H9 (cell line): ENCODE data around the gene ARMS2. TPM values are rescaled to one million over a fixed set of nuclear protein-coding genes. Genes with fewer than 3 reads are reported as not detected.

Source experiments
- DNase-seq: peaks from one replicate; pipeline ENCODE4 v3.0.0-alpha.2; 2017
- H2AFZ ChIP-seq: one replicate; pipeline ENCODE4 v1.6.1; 2013; ENCODE audit warnings: mild to moderate bottlenecking, low read length, control low read depth, moderate library complexity
- H2AK5ac ChIP-seq: 2 replicates; pipeline ENCODE4 v1.6.1; 2013; ENCODE audit warnings: low read length, control low read depth, mixed read lengths; ENCODE audit not compliant: insufficient read length
- H2BK120ac ChIP-seq: one replicate; pipeline ENCODE4 v1.6.1; 2013; ENCODE audit warnings: low read depth, mild to moderate bottlenecking, low read length, control low read depth, inconsistent platforms; ENCODE audit not compliant: poor library complexity, severe bottlenecking
- H2BK12ac ChIP-seq: 2 replicates; pipeline ENCODE4 v1.6.1; 2013; ENCODE audit warnings: low read length, control low read depth, mixed read lengths, low read depth; ENCODE audit not compliant: insufficient read length
- H2BK15ac ChIP-seq: 2 replicates; pipeline ENCODE4 v1.6.1; 2013; ENCODE audit warnings: low read depth, low read length, control low read depth
- H2BK20ac ChIP-seq: one replicate; pipeline ENCODE4 v1.6.1; 2013; ENCODE audit warnings: low read depth, mild to moderate bottlenecking, low read length, control low read depth, inconsistent platforms; ENCODE audit not compliant: poor library complexity, severe bottlenecking
- H2BK5ac ChIP-seq: 2 replicates; pipeline ENCODE4 v1.6.1; 2013; ENCODE audit warnings: low read length, control low read depth, mixed read lengths; ENCODE audit not compliant: insufficient read length
- H3K14ac ChIP-seq: 2 replicates; pipeline ENCODE4 v1.6.1; 2013; ENCODE audit warnings: low read length, control low read depth; ENCODE audit not compliant: insufficient read depth
- H3K18ac ChIP-seq: 2 replicates; pipeline ENCODE4 v1.6.1; 2013; ENCODE audit warnings: low read depth, mild to moderate bottlenecking, mixed read lengths, low read length, control low read depth; ENCODE audit not compliant: insufficient read length
- H3K23ac ChIP-seq: 2 replicates; pipeline ENCODE4 v1.6.1; 2013; ENCODE audit warnings: low read length, control low read depth, mixed read lengths, low read depth; ENCODE audit not compliant: insufficient read length
- H3K23me2 ChIP-seq: 2 replicates; pipeline ENCODE4 v1.6.1; 2013; ENCODE audit warnings: low read depth, mild to moderate bottlenecking, mixed read lengths, low read length, control low read depth; ENCODE audit not compliant: insufficient read length, poor library complexity, severe bottlenecking
- H3K27ac ChIP-seq: 2 replicates; pipeline ENCODE4 v1.5.1; 2013; ENCODE audit warnings: low read length, control low read depth, mixed read lengths, low read depth; ENCODE audit not compliant: insufficient read length
- H3K27me3 ChIP-seq: 2 replicates; pipeline ENCODE4 v1.6.1; 2013; ENCODE audit warnings: low read length, control low read depth, inconsistent platforms; ENCODE audit not compliant: insufficient read depth
- H3K4ac ChIP-seq: 2 replicates; pipeline ENCODE4 v1.6.1; 2013; ENCODE audit warnings: low read depth, mild to moderate bottlenecking, control low read depth, inconsistent platforms, low read length, moderate library complexity
- H3K4me1 ChIP-seq: 2 replicates; pipeline ENCODE4 v1.6.1; 2013; ENCODE audit warnings: low read length, control low read depth, inconsistent platforms; ENCODE audit not compliant: insufficient read depth
- H3K4me2 ChIP-seq: 2 replicates; pipeline ENCODE4 v1.6.1; 2013; ENCODE audit warnings: low read length, control low read depth, mixed read lengths; ENCODE audit not compliant: insufficient read length, insufficient read depth
- H3K56ac ChIP-seq: 2 replicates; pipeline ENCODE4 v1.6.1; 2013; ENCODE audit warnings: low read depth, mild to moderate bottlenecking, mixed read lengths, low read length, control low read depth; ENCODE audit not compliant: insufficient read length
- H3K79me1 ChIP-seq: 2 replicates; pipeline ENCODE4 v1.6.1; 2013; ENCODE audit warnings: low read depth, mild to moderate bottlenecking, moderate library complexity, low read length, control low read depth, inconsistent platforms; ENCODE audit not compliant: insufficient read depth, poor library complexity, severe bottlenecking
- H3K79me2 ChIP-seq: 2 replicates; pipeline ENCODE4 v1.6.1; 2013; ENCODE audit warnings: low read length, control low read depth, inconsistent platforms; ENCODE audit not compliant: insufficient read depth
- H3K9ac ChIP-seq: 2 replicates; pipeline ENCODE4 v1.6.1; 2013; ENCODE audit warnings: low read length, control low read depth, mixed read lengths; ENCODE audit not compliant: insufficient read length; ENCODE audit errors: extremely low read depth
- H3K9me3 ChIP-seq: one replicate; pipeline ENCODE4 v1.6.1; 2013; ENCODE audit warnings: low read depth, low read length, inconsistent platforms; ENCODE audit not compliant: control insufficient read depth
- H3T11ph ChIP-seq: one replicate; pipeline ENCODE4 v1.6.1; 2013; ENCODE audit warnings: mild to moderate bottlenecking, low read length, control low read depth, inconsistent platforms
- H4K20me1 ChIP-seq: one replicate; pipeline ENCODE4 v1.6.1; 2013; ENCODE audit not compliant: control insufficient read depth, insufficient read length, insufficient read depth
- H4K5ac ChIP-seq: 2 replicates; pipeline ENCODE4 v1.6.1; 2013; ENCODE audit warnings: low read depth, mild to moderate bottlenecking, mixed read lengths, low read length, control low read depth; ENCODE audit not compliant: insufficient read length
- H4K8ac ChIP-seq: replicated peaks from 2 replicates; pipeline ENCODE4 v1.6.1; 2013; ENCODE audit warnings: low read length, control low read depth, mixed read lengths, low read depth; ENCODE audit not compliant: insufficient read length
- H4K91ac ChIP-seq: 2 replicates; pipeline ENCODE4 v1.6.1; 2013; ENCODE audit warnings: low read depth, mild to moderate bottlenecking, moderate library complexity, mixed read lengths, low read length, control low read depth; ENCODE audit not compliant: insufficient read length
- H3K27ac Mint-ChIP-seq, 3 experiments: 2 replicates in 2 of 3; 3 replicates in 1 of 3; pipeline ENCODE4 v1.8.0; 2020 to 2021; ENCODE audit warnings: mixed read lengths in 3 of 3, mild to moderate bottlenecking in 1 of 3, moderate library complexity in 1 of 3
- H3K27me3 Mint-ChIP-seq: 2 replicates; pipeline ENCODE4 v1.8.0; 2021; ENCODE audit warnings: low read depth, mild to moderate bottlenecking, moderate library complexity, mixed read lengths
- H3K36me3 Mint-ChIP-seq, 3 experiments: 2 replicates in 2 of 3; 3 replicates in 1 of 3; pipeline ENCODE4 v1.8.0; 2020 to 2021; ENCODE audit warnings: low read depth in 3 of 3, mixed read lengths in 3 of 3; ENCODE audit not compliant: insufficient read depth in 1 of 3
- H3K4me1 Mint-ChIP-seq, 2 experiments: 2 replicates each; pipeline ENCODE4 v1.8.0; 2020; ENCODE audit warnings: mixed read lengths in 2 of 2
- H3K4me3 Mint-ChIP-seq, 2 experiments: 2 replicates in 1 of 2; 3 replicates in 1 of 2; pipeline ENCODE4 v1.8.0; 2020 to 2021; ENCODE audit warnings: mild to moderate bottlenecking in 2 of 2, mixed read lengths in 2 of 2, moderate library complexity in 1 of 2
- H3K9me3 Mint-ChIP-seq, 2 experiments: 2 replicates in 1 of 2; 3 replicates in 1 of 2; pipeline ENCODE4 v1.8.0; 2020; ENCODE audit warnings: mild to moderate bottlenecking in 2 of 2, mixed read lengths in 2 of 2, moderate library complexity in 1 of 2
- CTCF ChIP-seq: fragments of 200-600 bp; sonication (generic); conservative IDR thresholded peaks from 3 replicates; pipeline ENCODE4 v1.8.0; 2021; ENCODE audit warnings: antibody characterized with exemption, mild to moderate bottlenecking
- WGBS: extraction: QIAGEN DNeasy Blood & Tissue Kit; methylation state at CpG from one replicate; pipeline ENCODE4 v1.1.7; 2013; ENCODE audit warnings: missing lambda C conversion rate, low lambda C conversion rate, mixed read lengths; ENCODE audit not compliant: insufficient read length; ENCODE audit errors: extremely low coverage; 5-methylcytosine and 5-hydroxymethylcytosine counted together
- total RNA-seq: library from RNA; stranded (reverse); gene quantifications from 2 replicates; pipeline ENCODE4 v1.2.1, GENCODE V29; 2021

Gene ARMS2
- total RNA-seq, 1 experiment from 2014 or later, result not detected

GRCh38 chr10:122475591-122476332, 21.3 kb downstream of the ARMS2 start:
- Histone ChIP-seq H2AK5ac (no peak overlapping the region), H4K8ac (no peak overlapping the region), H3K4me2 (no peak overlapping the region), H2BK15ac (no peak overlapping the region), H2BK20ac (no peak overlapping the region), H3K79me2 (no peaks in the 10 kb centered on the region), H3K79me1 (no peaks in the 10 kb centered on the region), H3K4me1 (peaks cover 11% of the 10 kb centered on the region), H2BK12ac (no peak overlapping the region), H2BK120ac (no peak overlapping the region), H3K14ac (no peak overlapping the region), H3K9me3 (no peaks in the 10 kb centered on the region), H3K9ac (no peak overlapping the region), H3K56ac (no peak overlapping the region), H3K27ac (no peak overlapping the region), H3K23ac (no peak overlapping the region), H2AFZ (no peak overlapping the region), H4K91ac (no peak overlapping the region), H3K23me2 (no peaks in the 10 kb centered on the region), H3K4ac (no peak overlapping the region), H3K18ac (no peak overlapping the region), H2BK5ac (no peak overlapping the region), H4K20me1 (no peaks in the 10 kb centered on the region), H3T11ph (no peak overlapping the region), H4K5ac (no peak overlapping the region), H3K27me3 (no peaks in the 10 kb centered on the region)
- TF ChIP-seq CTCF, result no peak
- H3K27ac Mint-ChIP-seq, result peak overlapping the region; percentile 50 to 91 (median 70); a peak in 3 of 7 replicates
- peaks cover 49 to 55% of the 10 kb centered on the region in 2 experiments for H3K4me1 Mint-ChIP-seq
- H3K27me3 Mint-ChIP-seq, result peaks cover 5% of the 10 kb centered on the region
- no CpG with 5 or more reads among the region's 16 CpGs for WGBS
- peak overlapping the region in 1 of 2 experiments; percentile 19; a peak in 1 of 5 replicates for H3K4me3 Mint-ChIP-seq
- H3K36me3 Mint-ChIP-seq, result peaks cover 0 to 2% (median 0%) of the 10 kb centered on the region in 3 experiments; a peak in 1 of 7 replicates
- no peak for DNase-seq
- H3K9me3 Mint-ChIP-seq, result peaks cover 0 to under 1% of the 10 kb centered on the region in 2 experiments; a peak in 2 of 5 replicates
